Measurements from ENCODE around the gene EVI5.
"Not testable (repeated sequence)": the region's sequence is repeated elsewhere in the genome, so short reads cannot be mapped to it uniquely, and the experiment has no call there.

EVI5 gene

DNA sequence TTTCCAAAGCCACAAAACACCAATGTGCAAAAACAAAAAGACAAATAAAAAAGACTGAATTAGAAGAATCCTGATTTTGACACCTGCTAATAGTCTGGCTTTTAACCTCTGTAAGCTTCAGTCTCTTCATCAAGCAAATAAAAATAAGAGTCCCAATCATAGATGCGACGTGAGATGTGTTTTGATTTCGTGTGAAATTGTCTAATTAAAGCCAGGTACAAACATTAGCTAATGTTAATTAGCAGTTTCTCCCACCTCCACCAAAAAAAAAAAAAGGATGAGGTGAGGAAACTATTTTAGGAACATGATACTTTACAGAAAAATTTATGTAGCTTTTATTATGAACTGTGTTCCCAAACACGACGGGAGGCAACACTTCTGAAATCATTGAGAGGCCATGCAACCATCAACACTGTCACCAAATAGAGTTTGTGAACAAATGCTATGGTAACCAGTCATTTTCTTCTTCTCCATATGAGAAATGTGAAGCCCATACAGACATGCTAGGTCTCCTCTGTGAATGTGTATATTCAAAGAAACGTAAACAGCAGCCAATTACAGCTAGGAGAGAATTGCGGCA is 6.7 kb upstream of the EVI5 start:
- no peak for FAIRE-seq

DNA sequence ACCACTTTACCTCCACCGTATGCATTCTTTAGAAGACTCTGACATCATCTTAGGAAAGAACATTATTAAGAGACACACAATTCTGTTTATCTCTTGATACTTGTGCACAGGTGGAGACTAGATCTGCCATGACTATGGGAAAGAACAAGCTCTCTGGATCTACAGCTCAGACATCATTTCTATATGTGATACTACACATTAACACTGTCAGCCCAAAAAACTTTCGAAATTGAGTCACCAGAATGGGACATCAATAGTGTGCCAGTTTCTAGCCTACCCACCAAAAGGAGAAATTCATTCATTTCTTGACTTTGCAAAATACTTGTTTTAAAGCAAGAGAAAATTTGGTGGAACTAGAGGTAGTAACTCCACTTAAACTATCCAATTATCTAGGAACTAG is 6.0 kb upstream of the EVI5 start:
- FAIRE-seq, result no peak

DNA sequence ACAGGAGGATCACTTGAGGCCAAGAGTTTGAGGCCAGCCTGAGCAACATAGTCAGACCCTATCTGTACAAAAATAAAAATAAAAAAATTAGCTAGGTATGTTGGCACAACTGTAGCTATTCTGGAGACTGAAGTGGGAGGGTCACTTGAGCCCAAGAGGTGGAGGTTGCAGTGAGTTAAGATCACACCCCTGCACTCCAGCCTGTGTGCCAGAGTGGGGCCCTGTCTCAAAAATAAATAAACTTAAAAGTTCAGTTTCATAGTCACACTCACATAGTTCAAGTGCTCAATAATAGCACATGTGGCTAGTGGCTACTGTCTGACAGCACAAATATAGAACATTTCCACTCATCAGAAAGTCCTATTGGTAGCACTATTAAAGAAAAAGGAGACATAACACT is 5.2 kb upstream of the EVI5 start:
- FAIRE-seq, result no peak

DNA sequence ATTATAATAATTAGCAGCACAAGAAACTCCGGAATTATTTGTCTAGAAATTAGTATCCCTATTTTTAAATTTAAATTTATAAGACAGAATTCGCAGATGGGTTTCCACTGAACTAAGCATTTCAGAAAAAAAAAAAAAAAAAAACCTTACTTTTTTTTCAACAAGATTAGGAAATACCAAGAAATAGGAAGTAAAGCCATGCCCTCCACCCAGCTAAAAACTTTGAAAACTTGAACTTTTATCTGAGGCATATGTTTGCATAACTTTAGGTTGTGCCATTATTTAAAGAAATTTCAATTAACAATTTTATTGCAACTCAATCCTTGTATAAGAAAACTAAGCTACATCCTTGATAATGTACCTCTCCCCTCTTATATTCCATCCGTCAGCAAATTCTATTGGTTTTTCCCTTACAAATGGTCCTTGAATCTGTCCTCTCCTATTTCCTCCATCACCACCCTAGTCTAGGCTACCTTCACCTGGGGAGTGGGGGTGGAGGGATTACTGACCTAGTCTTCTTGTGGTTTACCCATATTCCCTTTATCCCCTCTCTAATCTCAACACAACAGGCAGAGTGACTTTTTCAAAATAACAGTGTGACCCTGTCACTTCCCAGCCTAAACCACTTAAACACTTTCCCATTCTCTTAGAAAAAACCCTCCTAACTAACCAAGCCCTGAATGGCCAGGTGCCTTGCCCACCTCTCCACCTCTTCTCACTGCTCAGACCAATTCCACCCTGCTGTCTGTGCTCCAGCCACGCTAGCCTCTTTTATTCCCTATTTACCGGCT is 1.4 kb upstream of the EVI5 start:
- FAIRE-seq, result no peak

DNA sequence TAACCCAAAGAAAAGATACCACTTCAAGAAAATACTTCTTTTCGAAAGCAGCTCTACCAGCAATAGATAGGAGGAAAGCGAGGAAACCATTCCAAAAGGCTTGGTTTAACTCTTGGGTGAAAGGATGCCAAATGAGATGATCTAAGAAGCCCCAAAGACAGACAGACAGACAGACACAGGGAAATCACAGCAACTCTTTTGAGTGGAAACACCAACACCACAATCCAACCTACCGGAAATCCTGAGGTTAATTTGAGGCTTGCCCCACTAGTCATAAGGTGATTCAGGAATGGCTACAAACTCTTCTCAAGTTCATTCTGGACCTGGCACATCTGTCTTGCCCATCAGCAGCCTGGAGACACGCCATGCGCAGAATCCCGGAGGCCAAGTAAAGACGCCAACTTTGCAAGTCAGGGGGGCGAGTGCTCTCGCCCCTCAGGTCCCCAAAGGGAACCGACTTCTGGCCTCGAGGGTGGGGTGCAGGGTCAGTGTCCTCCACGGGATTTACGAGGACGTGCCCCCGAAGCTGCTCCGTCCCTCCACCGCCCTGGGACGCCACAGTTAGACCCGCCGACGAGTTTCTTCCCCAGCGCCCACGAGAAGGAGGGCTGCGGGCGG is 778 bp downstream of the EVI5 start:
- FAIRE-seq, result no peak

DNA sequence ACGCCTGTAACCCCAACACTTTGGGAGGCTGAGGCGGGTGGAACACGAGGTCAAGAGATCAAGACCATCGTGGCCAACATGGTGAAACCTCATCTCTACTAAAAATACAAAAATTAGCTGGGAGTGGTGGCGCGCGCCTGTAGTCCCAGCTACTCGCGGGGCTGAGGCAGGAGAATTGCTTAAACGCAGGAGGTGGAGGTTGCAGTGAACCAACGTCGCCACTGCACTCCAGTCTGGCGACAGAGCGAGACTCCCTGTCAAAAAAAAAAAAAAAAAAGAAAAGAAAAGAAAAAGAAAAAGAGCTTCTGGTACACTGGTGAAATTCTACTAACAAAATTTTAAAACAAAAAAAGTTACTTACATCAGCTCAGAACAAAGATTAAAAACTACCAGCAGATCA is 1.4 kb downstream of the EVI5 start:
- not testable (repeated sequence) for FAIRE-seq

DNA sequence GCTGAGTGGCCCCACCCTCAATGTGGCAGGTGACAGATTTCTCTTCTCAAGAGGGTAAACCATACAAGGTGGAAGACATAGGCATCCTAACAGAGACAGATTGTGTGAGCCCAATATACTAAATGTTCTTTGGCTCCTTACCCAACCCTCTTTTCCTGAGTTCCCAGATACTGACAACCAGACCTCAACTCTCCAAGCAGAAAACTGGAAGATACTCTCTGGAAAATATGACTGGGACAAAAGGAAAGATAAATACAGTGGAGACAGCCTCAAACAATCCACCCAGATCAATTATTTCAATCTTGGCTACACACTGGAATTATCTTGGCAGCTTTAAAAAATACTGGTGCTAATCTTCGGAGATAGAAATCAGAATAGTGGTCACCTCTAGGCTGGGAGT is 6.5 kb downstream of the EVI5 start:
- FAIRE-seq, result no peak

DNA sequence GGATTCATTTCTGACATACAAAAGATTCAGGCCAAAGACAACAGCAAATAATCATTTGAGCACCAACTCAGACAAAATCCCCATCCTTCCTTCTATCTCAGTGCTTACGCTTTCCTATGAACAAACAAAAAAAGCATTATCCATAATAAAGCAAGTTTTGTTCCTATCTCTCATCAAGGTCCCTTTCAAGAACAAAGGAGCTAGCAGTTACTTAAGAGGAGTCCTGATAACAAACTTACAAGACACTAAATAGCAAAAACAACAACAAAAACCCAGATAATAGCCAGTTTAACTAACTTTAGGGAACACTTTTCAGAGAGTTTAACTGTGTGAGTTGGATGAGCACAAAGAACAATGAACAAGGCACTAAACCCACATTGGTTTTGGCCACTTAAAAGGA is 10.5 kb downstream of the EVI5 start:
- FAIRE-seq, result no peak

DNA sequence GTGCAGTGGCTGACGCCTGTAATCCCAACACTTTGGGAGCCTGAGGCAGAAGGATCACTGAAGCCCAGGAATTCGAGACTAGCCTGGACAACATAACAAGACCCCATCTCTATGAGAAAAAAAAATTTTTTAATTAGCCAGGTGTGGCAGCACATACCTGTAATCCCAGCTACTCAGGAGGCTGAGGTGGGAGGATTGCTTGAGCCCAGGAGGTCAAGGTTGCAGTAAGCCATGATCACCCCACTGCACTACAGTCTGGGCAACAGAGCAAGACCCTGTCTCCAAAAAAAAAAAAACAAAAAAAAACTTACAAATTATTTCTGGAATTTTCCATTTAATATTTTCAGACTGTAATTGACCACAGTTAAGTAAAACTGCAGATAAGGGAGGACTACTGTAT is 11.2 kb downstream of the EVI5 start:
- not testable (repeated sequence) for FAIRE-seq

DNA sequence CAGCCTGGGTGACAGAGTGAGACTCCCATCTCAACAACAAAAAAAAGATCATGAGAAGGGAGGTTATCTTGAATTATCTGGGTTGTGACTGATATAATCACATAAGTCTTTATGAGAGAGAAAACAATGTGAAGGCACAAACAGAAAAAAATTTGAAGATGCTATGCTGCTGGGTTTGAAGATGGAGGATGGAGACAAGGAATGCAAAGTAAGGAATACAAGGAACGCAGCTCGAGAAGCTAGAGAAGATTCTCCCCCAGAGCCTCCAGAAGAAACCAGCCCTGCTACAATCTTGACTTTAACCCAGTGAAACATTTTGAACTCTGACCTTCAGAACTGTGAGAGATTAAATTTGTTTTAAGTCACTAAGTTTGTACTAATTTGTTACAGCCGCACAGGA is 15.1 kb downstream of the EVI5 start:
- no peak for FAIRE-seq

DNA sequence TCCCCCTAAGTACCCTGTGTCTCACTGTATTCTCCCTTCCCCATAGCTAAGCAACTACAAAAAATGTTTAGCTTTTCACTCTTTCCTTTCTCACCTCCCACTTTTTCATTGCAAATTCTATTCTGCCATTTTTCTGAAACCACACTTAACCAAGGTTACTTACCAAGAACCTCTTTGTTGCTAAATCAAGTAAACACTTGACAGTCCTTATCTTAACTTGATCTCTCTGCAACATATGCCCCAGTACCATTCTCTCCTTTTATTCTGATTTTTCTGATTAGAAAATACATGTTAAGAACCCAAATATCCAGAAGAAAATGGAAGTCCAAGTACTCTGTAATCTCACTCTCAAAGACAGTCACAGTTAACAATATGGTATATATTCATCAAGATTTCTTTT is 16.0 kb downstream of the EVI5 start:
- no peak for FAIRE-seq

DNA sequence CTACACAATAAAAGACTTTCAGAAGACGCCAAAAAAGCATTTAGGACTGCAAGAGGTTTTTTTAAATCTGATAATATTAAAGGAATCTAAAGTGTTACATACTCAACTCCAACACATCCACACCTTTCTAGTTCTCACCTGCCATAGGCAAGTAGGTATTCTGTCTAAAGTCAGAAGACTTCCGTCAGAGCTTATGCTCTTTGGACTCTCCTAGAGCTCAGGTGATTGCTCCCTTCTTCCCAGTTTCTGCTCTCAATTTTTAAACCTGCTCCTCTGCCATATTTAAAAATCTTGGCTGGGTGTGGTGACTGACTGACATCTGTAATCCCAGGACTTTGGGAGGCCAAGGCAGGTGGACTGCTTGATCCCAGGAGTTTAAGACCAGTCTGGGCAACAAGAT is 16.6 kb downstream of the EVI5 start:
- FAIRE-seq, result no peak

DNA sequence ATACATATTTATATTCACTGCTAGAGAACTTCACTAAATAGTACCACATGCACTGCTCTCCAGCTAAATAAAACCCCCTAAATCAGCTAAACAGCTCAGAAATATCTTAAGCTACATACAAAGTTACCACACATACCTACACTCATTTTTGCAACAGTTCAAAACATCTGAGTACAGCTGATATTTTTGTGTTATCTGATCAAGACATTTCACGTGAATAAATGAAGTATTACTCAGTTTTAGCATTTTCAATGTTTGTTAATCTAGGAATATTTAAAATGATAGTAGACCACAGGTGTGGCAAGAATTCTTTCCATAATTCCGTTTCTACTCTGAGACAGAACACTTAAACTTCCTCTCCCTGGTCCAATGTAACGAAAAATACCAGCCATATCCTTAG is 20.8 kb downstream of the EVI5 start:
- FAIRE-seq, result no peak

DNA sequence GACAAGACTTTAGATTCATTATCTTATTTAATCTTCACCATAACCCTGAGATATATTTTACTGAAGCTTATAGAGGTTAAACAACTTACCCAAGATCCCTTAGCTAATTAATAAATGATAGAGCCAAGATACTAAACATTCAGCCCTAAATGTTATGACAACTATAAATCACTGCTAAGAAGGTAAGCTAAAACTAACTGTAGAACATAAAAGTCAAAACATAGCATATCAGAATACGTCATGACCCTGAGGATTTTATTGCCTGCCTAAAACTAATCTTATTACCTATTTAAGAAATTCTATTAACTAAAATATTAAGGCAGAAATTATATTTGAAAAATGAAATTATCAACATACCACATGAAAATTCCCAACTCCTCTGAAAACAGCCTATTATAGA is 22.6 kb downstream of the EVI5 start:
- FAIRE-seq, result no peak

DNA sequence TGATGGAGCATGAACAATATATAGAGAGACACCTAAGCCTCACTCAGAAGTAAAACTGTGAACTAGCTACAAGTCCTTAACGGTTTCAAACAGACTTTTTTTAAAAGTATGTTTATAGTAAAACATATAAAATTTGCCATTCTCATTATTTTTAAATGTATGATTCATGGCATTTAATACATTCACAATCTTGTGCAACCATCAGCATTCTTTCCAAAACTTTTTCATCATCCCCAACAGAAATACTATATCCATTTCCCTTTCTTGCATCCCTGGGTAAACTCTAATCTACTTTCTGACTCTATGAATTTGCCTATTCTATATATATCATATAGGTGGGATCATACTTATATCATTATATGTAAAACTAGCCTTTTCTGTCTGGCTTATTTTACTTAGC is 25.5 kb downstream of the EVI5 start:
- no peak for FAIRE-seq

DNA sequence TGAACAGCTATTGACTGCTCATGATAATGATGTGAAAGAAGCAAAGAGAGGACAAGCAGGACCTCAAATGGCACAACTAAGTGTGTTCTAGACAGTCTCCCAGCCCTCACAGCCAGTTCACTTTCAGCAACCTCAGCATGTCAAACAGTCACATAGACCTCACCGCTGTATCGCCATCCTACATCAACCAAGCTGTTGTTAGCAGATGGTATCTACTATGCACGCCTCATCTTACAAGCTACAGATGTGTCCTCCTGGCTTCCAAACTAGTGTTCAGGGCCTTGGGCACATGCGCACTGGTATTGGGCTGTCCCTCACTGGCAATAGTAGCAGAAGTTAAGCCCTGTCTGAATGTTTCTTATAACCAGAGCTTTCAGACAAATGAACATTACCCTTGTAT is 28.4 kb downstream of the EVI5 start:
- FAIRE-seq, result no peak

DNA sequence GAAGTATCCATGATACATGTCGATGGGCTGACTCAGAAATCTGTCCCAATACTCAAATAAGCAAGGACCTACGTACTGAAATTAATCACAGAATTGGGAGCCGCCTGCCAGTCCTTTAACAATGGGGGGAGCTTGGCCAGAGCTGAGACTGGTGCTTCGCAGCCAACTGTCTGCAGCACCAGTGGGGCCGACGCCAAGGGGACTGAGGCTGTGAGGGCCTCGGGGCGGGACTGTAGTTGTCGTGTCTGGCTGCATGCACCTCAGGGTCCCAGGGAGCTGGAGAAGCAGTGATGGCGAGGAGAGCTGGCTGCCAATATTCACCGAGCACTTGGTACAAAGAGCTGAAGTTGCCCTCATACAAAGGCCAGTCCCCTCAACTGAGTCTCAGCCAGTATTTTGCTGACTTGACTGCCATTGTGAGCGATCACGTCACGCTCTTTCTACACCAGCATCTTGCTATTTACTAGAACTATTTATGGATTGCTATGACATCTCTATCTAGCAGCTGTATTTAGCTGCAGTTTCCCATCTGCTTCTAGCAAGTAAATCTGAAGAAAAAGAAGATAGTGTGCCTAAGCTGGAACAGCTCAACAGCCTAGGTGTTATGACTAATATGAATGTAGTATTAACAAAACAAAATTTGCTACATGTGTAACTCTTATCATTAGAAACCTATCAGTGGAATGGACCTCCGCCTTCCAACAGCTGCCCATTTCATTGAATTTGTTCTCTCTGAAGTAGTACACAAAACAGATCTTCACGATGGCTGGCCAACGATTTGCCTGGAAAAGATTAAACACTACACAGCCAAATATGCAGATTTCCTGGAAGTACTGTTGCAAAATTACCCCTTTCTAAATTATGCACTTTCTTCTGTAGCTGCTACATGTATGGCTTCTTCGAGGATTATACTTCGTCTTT is 29.1 kb downstream of the EVI5 start:
- FAIRE-seq, result no peak

DNA sequence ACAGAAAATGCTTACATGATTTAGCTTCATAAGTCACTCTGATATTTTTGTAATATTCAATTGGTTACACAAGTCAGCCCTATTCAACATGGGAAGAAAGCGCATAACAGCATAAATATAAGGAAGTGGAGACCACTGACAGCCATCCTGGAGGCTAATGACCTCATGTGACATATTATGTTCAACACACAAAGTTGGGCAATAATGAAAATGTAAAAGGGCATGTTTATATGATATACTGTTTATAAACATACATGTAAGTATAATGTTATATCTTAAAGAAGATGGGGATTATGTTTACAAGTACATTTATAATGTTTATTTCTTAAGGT is 30.2 kb downstream of the EVI5 start:
- no peak for FAIRE-seq

DNA sequence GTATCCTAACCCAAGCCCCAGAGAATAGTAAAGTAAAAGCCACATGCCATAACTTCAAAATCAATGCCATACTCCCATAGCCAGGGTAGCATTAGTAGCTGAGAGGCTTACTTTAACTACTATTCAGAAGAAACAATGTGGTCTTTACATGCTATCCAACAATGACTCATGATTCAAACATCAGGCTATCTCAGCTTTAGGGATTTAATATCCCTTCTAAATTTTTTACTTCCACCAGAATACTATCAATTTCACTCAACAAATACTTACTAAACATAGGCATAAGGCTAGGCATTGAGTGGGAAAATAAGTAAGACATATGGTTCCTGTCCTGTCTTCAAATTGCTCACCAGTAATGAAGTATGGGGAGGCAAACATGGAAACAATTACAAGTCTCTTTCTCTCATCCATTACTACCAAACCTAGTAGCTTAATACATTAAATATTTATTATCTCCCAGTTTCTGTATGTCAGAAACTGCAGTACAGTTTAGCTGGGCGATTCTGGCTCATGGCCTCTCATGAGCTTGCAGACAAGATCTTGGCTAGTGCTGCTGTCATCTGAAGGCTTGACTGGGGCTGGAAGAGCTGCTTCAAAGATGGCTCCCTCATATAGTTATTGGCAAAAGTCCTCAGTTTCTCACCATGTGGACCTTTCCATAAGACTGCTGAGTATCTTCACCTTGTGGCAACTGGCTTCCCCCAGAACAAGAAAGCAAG is 30.7 kb downstream of the EVI5 start:
- FAIRE-seq, result no peak

DNA sequence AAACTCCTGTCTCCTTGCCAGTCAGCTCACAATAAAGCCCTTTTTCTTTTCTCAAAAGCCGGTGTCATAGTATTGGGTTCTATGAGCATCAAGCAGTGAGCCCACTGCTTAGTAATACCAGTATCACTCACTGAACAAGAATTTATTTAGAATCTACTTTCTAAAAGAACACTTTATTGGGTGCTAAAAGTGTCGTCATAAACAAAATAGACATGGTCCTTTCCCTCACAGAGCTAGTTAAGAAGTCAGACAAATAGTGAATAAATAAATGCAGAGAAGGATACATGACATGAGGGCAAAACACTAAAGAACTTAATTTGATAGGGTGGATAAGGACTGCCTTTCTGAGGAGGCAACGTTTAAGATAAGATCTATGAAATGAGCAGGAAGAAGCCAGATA is 32.2 kb downstream of the EVI5 start:
- FAIRE-seq, result no peak

DNA sequence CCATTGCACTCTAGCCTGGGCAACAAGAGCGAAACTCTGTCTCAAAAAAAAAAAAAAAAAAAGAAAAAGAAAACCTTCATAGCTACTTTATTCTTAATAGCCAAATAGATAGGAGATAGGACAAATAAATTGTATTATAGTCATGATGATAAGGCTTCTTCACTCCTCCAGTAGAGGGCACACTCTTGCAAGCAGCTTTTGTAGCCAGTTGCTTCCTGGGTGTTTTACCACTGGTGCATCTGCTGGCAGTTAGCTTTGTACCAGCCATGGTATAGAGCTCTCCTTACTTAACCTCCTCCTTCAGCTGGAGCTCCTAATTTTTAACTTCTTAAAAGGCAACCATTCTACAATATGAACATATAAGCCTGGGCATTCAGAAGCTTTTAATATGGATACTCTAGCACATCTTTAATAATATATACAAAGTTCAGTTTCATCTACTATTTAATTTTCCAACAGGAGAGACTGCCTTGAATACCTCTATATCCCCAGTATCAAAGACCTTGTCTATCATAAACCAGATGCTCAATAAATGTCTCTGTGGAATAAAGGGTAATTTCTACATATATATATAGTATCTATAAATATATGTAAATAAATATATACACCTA is 35.8 kb downstream of the EVI5 start:
- FAIRE-seq, result no peak

DNA sequence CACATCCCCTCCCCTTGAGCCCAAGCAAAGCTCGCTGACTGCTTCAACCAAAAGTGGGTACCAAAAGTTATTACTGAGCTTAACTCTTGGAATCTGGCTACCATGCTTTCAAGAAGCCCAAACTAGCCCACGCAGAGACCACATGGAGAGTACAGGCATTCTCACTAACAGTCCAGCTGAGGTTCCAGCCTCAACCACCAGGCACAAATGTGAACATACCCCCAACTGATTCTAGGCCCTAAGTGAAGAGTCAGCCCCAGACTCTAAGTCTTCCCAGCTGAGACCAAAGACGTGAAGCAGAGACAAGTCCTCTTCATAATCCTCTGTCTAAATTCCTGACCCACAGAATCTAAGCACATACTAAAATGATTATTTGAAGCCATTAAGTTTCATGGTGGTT is 36.8 kb downstream of the EVI5 start:
- FAIRE-seq, result no peak

DNA sequence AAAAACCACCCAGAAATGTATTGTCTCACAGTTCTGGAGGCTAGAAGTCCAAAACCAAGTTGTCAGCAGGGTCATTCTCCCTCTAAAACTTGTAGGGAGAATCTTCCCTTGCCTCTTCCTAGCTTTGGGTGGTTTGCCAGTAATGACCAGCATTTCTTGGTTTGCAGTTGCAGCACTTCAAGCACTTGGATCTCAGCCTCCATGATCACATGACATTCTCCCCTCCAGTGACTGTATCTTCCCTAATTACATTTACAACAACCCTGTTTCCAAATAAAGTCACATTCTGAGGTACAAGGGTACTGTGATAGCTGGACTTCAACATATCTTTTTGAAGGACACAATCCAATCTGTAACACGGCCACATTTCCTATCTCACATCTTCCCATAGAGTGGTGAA is 37.2 kb downstream of the EVI5 start:
- FAIRE-seq, result no peak

Measured in A204.1 (cell line).